ENCODE data around the gene KRTAP5-4. TPM values are rescaled to one million over a fixed set of nuclear protein-coding genes. Genes with fewer than 3 reads are reported as not detected.
"Not testable (repeated sequence)": the region's sequence is repeated elsewhere in the genome, so short reads cannot be mapped to it uniquely, and the experiment has no call there.

KRTAP5-4 gene
- polyA plus RNA-seq, 4 donors, result not detected

- DNase-seq (ENCODE audit: low read depth in 4 of 4, low spot score in 2 of 4), result no peak
Measured at GRCh38 chr11:1653541-1654387, 31.8 kb upstream of the KRTAP5-4 start.

GRCh38 chr11:1652771-1653540 is 31.0 kb upstream of the KRTAP5-4 start:
- DNase-seq (ENCODE audit: low read depth in 4 of 4, low spot score in 2 of 4), result no peak

GRCh38 chr11:1652442-1652770 is 30.5 kb upstream of the KRTAP5-4 start:
- DNase-seq (ENCODE audit: low read depth in 4 of 4, low spot score in 2 of 4), result no peak

GRCh38 chr11:1652026-1652425 is 30.1 kb upstream of the KRTAP5-4 start:
- no peak for DNase-seq (ENCODE audit: low read depth in 4 of 4, low spot score in 2 of 4)

GRCh38 chr11:1651411-1651980 is 29.6 kb upstream of the KRTAP5-4 start:
- DNase-seq (ENCODE audit: low read depth in 4 of 4, low spot score in 2 of 4), result no peak

GRCh38 chr11:1650918-1651262 is 29.0 kb upstream of the KRTAP5-4 start:
- DNase-seq (ENCODE audit: low read depth in 4 of 4, low spot score in 2 of 4), result no peak

GRCh38 chr11:1650034-1650917 is 28.3 kb upstream of the KRTAP5-4 start:
- no peak for DNase-seq (ENCODE audit: low read depth in 4 of 4, low spot score in 2 of 4)

GRCh38 chr11:1648653-1649420 is 26.9 kb upstream of the KRTAP5-4 start:
- no peak for DNase-seq (ENCODE audit: low read depth in 4 of 4, low spot score in 2 of 4)

GRCh38 chr11:1647901-1648652 is 26.1 kb upstream of the KRTAP5-4 start:
- no peak for DNase-seq (ENCODE audit: low read depth in 4 of 4, low spot score in 2 of 4)

- DNase-seq (ENCODE audit: low read depth in 4 of 4, low spot score in 2 of 4), result not testable (repeated sequence)
Measured at GRCh38 chr11:1646540-1646939, 24.6 kb upstream of the KRTAP5-4 start.

GRCh38 chr11:1645357-1645821 is 23.5 kb upstream of the KRTAP5-4 start:
- no peak for DNase-seq (ENCODE audit: low read depth in 4 of 4, low spot score in 2 of 4)

- DNase-seq (ENCODE audit: low read depth in 4 of 4, low spot score in 2 of 4), result no peak
Measured at GRCh38 chr11:1644601-1645356, 22.8 kb upstream of the KRTAP5-4 start.

GRCh38 chr11:1643146-1643690 is 21.3 kb upstream of the KRTAP5-4 start:
- DNase-seq (ENCODE audit: low read depth in 4 of 4, low spot score in 2 of 4), result no peak

- DNase-seq (ENCODE audit: low read depth in 4 of 4, low spot score in 2 of 4), result no peak
Measured at GRCh38 chr11:1642288-1643145, 20.6 kb upstream of the KRTAP5-4 start.

- DNase-seq (ENCODE audit: low read depth in 4 of 4, low spot score in 2 of 4), result no peak
Measured at GRCh38 chr11:1641096-1641495, 19.2 kb upstream of the KRTAP5-4 start.

- no peak for DNase-seq (ENCODE audit: low read depth in 4 of 4, low spot score in 2 of 4)
Measured at GRCh38 chr11:1640076-1640946, 18.4 kb upstream of the KRTAP5-4 start.

All from left renal cortex interstitium (tissue), 4 donors.